GM18861 (cell line): Measurements from ENCODE around the gene GAS2L1.

Source experiments
- ATAC-seq: cut with Tn5 transposase; IDR thresholded peaks from one replicate; pipeline ENCODE4 v1.9.1; 2021; ENCODE audit not compliant: unreplicated experiment

Gene GAS2L1

DNA sequence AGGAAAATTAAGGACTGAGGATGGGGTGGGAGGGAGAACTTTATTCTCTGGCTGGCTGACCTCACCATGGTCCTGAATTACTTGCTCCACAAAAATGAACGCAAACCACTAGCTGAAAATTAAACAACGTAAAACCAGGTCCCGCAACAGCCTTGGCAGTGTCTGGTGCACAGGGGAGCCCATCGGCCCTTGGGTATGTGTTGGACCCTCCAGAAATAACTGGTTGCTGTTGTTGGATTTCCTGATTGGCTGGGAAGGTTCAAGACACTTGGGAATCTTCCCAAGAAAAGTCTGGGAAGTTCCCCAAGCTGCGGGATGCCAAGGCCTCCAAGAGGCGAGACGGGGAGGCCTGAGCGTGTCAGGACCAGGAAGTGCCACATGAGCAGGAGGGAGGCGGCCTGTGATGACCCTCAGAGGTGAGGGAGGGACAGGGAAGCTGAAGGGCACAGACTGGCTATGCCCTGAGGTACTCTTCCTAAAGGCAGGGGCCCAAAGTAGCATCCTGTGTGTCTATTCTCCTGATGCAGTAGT, 19.4 kb downstream of the GAS2L1 start:
- no peak for ATAC-seq

DNA sequence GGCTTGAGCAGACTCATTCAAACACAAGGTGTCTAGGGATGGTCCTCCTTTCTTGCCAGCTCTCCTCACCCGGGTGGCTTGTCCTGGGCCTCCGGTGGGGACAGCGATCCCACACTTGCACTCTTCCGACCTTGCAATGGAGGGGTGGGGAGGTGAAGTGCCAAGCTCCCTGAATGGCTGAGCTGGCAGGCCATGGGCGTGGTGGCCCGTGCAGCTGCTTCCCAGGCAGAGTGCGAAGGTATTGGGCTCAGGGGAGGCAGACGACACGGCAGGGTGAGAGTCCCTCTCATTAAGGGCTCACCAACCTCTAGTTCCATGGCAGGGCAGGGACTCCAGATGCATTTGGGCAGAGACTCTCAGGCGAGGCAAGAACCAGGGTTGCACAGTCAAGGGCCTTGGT, 20.0 kb downstream of the GAS2L1 start:
- ATAC-seq = no peak

DNA sequence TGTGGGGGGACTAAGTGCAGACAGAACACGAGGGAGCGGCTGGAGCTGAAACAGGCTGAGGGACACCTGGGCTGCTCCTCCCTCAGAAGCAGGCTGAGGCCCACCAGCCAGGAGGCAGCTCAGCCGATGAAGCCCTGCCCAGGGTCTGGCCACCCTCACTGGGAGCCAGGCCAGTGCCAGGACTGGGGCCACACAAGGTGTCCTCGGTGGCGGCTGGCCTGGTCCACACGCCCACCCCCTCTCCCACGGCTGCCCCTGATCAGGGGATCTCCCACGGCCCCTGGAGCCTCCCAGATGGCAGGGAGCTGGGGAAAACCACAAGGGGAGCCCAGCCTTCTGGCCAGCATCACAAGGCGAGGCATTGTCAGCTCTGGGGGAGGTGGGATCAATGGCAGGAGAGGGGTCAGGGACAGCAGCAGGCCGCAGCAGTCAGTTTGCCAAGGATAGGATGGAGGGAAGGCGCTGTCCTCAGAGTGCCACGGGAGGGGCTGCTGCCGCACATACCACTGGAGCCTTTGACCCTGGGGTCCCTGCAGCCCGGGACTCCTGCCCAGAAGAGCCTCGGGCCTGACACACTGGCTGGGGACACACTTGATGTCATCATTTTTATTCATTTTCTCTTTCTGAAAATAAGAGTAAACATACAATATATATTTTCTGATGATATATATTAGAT, 20.8 kb downstream of the GAS2L1 start:
- no peak for ATAC-seq

GRCh38 chr22:29328055-29328454, 21.6 kb downstream of the GAS2L1 start:
- no peak for ATAC-seq

GRCh38 chr22:29328566-29329500, 22.4 kb downstream of the GAS2L1 start:
- ATAC-seq = no peak

DNA sequence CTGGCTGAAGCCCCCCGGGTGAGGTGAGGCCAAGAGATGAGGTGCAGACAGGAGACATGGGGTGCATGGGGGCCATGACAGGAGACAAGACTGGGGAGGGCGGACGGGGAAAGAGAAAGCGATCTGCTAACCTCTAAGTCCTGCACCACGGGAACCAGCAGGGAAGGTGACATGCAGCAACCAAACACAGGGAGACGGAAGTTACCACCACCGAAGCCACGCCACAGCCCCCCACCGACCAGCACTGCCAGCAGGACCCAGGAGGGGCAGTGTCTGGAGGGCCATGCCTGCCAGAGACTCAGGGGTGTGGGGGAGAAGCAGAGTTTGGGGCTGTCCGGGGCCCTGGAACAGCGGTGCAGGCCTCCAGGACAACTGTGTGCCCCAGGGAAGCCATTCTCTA, 23.1 kb downstream of the GAS2L1 start:
- no peak for ATAC-seq

GRCh38 chr22:29330291-29330690, 23.8 kb downstream of the GAS2L1 start:
- ATAC-seq = no peak

DNA sequence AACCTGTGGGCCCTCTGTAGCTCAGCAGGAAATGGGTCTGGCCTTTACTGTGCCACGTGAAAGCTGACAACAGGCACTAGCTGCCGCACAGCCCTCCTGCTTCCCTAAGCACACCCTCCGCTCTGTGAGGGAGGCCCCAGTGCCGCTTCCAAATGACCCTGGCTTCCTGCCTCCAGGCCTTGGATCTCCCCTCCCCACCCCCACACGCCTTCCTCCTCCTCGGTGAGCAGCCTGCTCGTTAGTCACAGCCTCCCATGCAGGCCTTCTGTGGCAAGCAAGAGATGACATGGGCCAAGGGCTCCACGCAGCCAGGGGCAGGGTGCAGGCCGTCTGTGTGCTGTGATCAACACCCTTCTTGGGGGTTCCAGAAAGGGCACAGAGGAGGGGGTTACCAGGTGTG, 24.3 kb downstream of the GAS2L1 start:
- no peak for ATAC-seq

DNA sequence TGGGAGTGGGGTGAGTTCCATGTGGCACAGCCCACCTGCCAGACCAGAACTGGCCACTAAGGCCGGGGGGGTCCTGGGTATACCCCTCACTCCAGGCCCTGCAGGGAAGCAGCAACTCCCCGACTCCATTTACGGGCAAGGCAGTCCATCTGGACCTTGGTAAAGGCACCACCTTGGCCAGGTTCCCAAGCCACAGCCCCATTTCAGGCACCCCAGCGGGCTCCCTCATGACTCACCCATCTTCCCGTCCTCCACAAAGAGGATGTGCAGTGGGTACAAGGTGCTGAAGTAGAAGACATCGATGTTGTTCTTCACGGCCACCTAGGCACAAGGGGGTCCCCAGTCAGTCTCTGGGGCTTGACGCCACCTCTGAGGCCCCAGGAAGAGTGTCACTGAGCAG, 24.8 kb downstream of the GAS2L1 start:
- no peak for ATAC-seq

DNA sequence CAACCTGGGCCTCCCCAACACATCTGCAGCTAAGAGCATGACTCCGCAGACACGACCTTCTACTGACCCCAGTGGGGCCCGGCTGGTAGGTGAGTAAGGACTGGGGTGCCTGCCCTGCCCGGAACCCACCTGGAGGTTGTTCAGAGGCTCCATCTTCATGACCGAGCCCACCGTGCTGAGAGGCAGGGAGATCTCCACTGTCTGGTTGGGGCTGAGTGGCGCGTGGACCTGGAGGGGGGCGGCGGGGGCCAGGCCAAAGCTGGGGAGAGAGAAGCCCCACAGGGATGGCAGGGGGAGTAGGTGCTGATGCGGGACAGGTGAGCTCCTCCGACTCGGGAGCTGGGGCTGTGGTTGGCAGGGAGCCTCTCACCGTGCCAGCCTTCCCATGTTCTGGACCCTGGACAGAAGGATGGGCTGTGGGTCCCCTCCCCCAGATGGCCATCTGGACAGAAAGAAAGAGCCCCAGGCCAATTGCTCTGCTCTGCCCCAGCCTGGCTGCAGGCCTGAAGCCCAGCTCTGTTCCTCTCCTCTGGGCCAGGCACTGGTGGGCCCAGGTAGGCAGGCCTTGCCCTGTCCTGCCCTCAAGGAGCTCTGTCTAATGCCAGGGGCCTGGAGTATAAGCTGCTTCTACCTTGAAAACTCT, 25.3 kb downstream of the GAS2L1 start:
- no peak for ATAC-seq

DNA sequence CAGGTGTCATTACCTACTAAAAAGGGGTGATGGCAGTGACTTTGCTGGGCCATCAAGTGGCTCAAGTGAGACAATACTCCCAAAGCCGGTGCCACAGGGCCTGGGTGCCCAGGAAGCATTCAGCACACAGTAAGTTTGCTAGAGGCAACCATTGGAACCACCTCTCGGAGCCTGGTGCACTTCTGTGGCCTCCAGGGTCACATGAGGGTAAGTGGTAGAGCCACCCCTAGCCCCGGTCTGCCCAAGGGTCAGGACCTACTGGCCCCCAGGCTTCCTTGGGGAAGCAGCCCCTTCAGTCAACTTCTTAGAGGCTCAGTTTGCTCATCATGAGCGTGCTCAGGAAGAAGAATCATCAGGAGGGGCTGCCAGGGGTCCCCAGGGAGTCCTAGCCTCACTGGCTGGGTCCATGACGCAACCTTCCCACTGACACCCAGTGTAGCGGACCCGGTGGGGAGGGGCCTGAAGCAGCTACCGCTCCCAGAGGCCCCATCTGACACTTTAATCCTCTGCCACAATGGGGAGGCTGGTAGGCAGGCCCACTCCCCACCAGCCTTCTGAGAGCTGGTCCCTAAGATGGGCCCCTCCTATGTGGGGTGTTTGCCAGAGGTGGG, 26.5 kb downstream of the GAS2L1 start:
- no peak for ATAC-seq

DNA sequence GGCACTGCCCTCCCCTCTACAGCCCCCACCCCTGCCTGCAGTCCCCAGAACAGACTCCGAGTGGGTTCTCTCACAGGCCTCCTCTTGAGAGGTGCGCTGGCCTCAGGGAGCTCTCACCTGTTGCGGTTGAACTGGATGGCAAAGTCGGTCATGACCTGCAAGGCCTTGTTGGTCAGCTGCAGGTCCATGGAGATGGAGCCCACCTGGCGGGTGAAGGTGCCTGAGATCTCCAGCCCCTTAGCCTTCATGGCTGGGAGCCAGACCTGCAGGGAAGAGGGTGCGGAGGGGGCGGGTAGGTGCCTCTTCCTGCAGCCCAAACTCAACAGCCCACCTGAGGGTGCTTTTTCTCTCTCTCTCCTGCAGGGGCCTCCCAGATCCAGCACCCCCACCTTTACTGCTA, 27.7 kb downstream of the GAS2L1 start:
- ATAC-seq = no peak

DNA sequence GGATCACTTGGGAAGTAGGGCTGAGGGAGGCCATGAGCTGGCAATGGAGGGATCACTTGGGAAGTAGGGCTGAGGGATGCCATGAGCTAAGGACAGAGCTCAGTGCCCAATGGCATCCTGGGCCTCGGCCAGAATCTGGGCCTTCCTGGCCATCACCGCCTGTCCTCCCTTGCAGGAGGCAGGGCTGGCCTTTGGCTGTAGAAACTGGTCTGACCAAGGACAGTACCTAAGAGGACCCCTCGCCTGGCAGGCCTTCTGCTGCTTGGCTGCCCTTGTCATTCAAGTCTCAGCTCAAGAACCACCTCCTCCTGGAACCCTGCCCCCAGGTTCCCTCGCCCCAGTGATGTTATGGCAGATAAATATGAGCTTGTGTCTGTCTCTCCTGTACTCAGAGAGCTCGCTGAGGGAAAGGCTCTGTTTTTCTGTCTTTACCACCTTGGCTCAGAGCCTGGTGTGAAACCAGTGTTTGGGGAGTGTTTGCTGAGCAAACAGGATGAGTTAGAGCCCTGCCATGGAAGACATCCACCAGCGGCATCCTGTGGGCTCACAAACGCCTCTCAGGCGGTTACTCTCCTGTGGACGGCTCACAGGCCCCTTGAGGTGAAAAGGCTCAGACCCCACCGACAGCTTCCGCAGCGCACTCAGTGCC, 28.4 kb downstream of the GAS2L1 start:
- no peak for ATAC-seq

GRCh38 chr22:29335656-29336055, 29.2 kb downstream of the GAS2L1 start:
- ATAC-seq = no peak

DNA sequence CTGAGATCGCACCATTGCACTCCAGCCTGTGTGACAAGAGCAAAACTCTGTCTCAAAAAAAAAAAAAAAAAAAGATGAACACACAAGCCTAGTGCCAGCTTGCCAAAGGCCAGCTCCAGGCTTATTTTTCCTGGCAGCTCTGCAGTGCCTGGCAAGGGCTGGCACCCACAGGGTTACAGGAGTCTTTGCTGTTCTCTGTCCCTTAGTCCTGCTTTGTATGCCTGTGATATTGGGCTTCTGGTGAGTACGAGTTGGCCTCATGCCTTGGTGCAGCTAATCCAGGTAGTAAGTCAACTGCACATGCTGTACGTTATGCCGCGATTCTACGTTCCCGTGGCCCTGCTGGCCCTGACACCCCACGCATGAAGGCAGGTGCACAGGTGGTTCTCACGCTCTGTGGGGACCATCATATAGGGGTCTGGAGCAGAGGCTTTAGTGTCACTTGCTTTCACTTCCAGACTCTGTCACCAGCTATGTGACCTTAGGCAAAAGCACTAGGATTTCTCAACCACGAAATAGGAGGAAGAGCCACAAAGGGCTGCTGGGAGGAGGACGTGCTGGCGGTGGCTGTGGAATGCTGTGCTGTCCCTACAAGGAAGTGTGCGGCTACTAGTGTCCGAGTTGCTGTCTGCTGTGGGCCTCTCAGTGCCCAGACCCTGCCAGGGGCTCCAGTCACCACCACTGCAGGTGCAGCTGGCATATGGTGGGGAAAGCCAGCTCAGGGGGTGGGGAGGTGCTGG, 30.5 kb downstream of the GAS2L1 start:
- ATAC-seq = no peak

DNA sequence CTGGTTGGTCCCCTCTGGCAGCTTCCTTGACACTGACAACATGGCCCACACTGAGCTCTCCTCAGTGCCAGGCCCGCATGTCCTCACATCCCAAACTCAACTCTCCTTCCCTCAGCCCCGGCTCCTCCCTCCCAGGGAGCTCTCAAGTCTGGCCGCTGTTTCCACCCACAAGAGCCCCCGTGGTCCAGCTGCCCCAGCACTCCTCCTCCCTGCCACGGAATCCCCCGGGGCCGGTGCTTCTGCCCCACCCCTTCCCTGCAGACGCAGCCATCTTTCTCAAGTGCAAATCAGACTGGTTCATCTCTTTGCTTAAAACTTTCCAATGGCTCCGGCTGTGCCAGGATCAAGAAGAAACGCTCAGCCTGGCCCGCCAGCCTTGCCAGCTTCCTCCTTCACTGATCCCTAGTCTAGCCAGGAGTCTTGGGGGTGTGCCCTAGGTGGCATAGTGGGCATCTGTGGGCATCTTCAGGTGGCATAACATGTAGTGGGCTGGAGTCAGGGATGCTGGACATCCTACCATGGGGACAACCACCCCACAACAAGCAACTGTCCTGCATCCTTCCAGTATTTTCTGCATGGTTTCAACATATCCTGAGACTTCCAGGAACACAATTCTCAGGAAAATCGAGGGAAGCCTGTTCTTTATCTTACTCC, 31.3 kb downstream of the GAS2L1 start:
- no peak for ATAC-seq

DNA sequence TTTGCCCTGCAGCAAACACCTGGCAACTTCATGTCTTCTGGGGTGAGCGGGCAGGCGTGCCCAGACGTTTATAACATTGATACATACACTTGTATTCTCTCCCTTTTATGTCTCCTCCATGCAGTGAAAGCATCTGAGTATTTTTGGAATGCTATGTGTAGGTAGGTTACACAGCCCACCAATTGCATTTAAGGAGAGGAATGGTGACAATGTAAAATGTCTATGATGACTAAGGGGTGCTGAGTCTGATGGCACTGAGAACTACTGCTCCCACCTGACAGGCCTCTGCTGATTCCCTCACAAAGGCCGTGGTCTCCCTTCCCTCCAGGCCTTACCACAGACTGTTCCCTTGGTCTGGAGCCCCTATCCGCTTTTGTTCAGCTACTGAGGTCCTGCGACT, 31.9 kb downstream of the GAS2L1 start:
- no peak for ATAC-seq

DNA sequence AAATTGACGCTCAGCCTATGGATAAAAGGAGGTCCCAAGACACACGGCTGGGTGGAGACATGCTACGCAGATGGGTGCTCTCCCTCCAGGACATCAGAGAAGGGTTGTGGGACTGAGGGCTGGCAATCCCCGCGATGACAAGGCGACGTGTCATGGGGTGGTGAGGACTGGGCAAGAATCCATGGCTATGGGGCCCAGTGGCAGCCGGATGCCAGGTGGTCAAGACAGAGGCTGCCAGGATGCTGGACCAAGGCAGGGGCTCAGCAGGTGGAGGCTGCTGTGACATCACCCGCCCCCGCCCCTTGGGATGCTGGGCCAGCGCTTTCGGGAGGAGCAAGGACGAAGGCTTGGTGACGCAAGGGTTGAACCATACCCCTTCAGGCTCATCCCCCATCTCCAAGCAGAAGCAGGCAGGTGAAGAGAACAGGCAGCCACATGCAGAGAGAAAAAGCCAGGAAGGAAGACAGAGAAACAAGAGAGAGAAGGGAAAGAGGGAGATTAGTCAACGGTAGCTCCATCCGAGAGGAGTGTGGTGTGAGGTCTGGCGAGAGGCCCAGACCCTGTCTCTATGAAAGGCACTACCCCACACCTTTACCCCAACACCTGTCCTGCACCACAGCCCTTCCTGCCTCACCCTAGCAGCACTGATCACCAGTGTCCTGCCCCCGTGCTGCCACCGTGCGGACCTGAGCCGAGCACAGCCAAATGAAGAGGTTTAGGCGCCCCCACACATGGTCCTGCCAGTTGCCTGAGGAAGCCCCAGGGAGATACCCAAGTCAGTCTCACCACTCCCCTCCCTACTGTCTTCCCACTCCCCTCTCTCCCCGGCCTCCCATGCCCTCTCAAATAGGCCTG, 33.2 kb downstream of the GAS2L1 start:
- ATAC-seq = no peak

DNA sequence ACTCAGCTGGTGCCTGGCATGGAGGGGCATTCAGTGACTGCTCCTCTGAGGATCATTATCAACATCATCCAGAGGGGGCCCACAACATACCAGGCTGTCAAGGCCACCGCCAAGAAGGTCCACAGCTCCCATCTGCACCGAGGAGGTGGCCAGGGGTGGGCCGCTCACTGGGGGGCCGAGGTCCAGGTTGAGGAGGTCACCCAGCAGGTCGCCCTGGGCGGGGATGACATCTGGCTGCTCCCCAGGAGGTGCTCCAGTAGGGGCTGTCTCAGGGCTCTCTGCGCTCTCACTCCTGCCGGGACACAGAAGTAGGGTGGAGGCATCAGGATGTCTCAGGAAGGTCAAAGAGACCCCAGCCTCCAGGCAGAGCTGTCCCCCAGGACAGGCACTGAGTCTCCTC, 34.1 kb downstream of the GAS2L1 start:
- ATAC-seq = no peak
